K562 (cell line): Measurements from ENCODE around the gene AGXT. TPM values are rescaled to one million over a fixed set of nuclear protein-coding genes. Genes with fewer than 3 reads are reported as not detected.

ENCODE experiments used
- ATAC-seq: fragments of 200-7000 bp; cut with Tn5 transposase; 3 replicates; pipeline ENCODE4 v1.9.1; 2020; ENCODE audit warnings: moderate library complexity
- BruUV-seq: library from RNA; stranded (reverse); fragments of 400-500 nt; replicated peaks from 2 replicates; lab custom pipeline; 2021; lab: Mats Ljungman, UMichigan
- CTCF ChIA-PET: fragments of 300-600 bp; formaldehyde crosslinking; extraction: SDS; loops from one replicate; lab custom pipeline; 2021; ENCODE audit warnings: low intra/inter-chr PET ratio; lab: Yijun Ruan, JAX
- POLR2A ChIA-PET: fragments of 300-600, 350-650 bp; sonication (Branson Sonifier 250); formaldehyde crosslinking; extraction: SDS; loops from one replicate; lab custom pipeline; 2021; ENCODE audit warnings: antibody characterized with exemption, inconsistent platforms; lab: Yijun Ruan, JAX
- DNase-seq, 4 experiments: peaks; one replicate each; pipeline versions ENCODE4 v3.0.0 to v3.0.0-alpha.2; 2011 to 2018; ENCODE audit warnings: low spot score in 3 of 4, mixed read lengths in 3 of 4; ENCODE audit errors: extremely low read depth in 1 of 4
- FAIRE-seq: peaks from 2 replicates; lab custom pipeline; 2011; peaks lifted over from hg19 to GRCh38; lab: Jason Lieb, UNC
- H2AFZ ChIP-seq: 2 replicates; pipeline ENCODE4 v1.6.0; 2011; ENCODE audit warnings: low read depth, low read length, control low read depth, inconsistent platforms
- H3K27ac ChIP-seq: fragments of 200-600 bp; 3 replicates; pipeline ENCODE4 v1.8.0; 2011; ENCODE audit warnings: low read depth, mild to moderate bottlenecking, control low read depth, inconsistent platforms, low read length, moderate library complexity, mixed read lengths; ENCODE audit errors: extremely low read depth
- H3K27me3 ChIP-seq, 2 experiments: fragments of 300-600 bp in 1 of 2; 2 replicates in 1 of 2; 3 replicates in 1 of 2; pipeline versions ENCODE4 v1.6.0 to v1.8.0; 2011; ENCODE audit warnings: inconsistent platforms in 2 of 2, low read length in 2 of 2, mild to moderate bottlenecking in 1 of 2, mixed read lengths in 1 of 2, moderate library complexity in 1 of 2; ENCODE audit not compliant: control insufficient read depth in 2 of 2, insufficient read depth in 2 of 2
- H3K36me3 ChIP-seq: fragments of 300-600 bp; 3 replicates; pipeline ENCODE4 v1.8.0; 2011; ENCODE audit warnings: mild to moderate bottlenecking, low read length, inconsistent platforms; ENCODE audit not compliant: control insufficient read depth, insufficient read depth
- H3K4me1 ChIP-seq, 2 experiments: fragments of 200-600 bp in 1 of 2; replicated peaks in 1 of 2; 2 replicates in 1 of 2; 3 replicates in 1 of 2; pipeline versions ENCODE4 v1.5.1 to v1.8.0; 2011; ENCODE audit warnings: inconsistent platforms in 2 of 2, low read length in 2 of 2, mild to moderate bottlenecking in 1 of 2, mixed read lengths in 1 of 2, moderate library complexity in 1 of 2; ENCODE audit not compliant: control insufficient read depth in 2 of 2, insufficient read depth in 2 of 2
- H3K4me2 ChIP-seq: 2 replicates; pipeline ENCODE4 v1.6.1; 2011; ENCODE audit warnings: low read length, control low read depth, inconsistent platforms, mixed read lengths; ENCODE audit not compliant: insufficient read depth
- H3K4me3 ChIP-seq: fragments of 200-600 bp; sonication (generic), shearing (Covaris generic); 2 replicates; pipeline ENCODE4 v1.5.1; 2016; ENCODE audit warnings: control low read depth, inconsistent platforms
- H3K79me2 ChIP-seq: fragments of 200-600 bp; 3 replicates; pipeline ENCODE4 v1.8.0; 2011; ENCODE audit warnings: low read length, inconsistent platforms; ENCODE audit not compliant: control insufficient read depth, insufficient read depth
- H3K9ac ChIP-seq, 2 experiments: 2 replicates each; pipeline versions ENCODE4 v1.6.0 to v1.6.1; 2011; ENCODE audit warnings: low read depth in 2 of 2, low read length in 2 of 2, control low read depth in 1 of 2, inconsistent platforms in 1 of 2, mild to moderate bottlenecking in 1 of 2, mixed read lengths in 1 of 2; ENCODE audit not compliant: insufficient read depth in 1 of 2
- H3K9me1 ChIP-seq: one replicate; pipeline ENCODE4 v1.6.0; 2011; ENCODE audit warnings: inconsistent platforms, mild to moderate bottlenecking, low read length, moderate library complexity; ENCODE audit not compliant: control insufficient read depth, insufficient read depth
- H3K9me3 ChIP-seq: replicated peaks from 2 replicates; pipeline ENCODE4 v1.5.1; 2011; ENCODE audit warnings: low read depth, low read length, inconsistent platforms; ENCODE audit not compliant: control insufficient read depth, insufficient read depth
- H4K20me1 ChIP-seq: replicated peaks from 2 replicates; pipeline ENCODE4 v1.6.1; 2011; ENCODE audit warnings: low read length, inconsistent platforms, mixed read lengths; ENCODE audit not compliant: control insufficient read depth, insufficient read depth
- ATF1 ChIP-seq, 2 experiments: fragments of 450-650 bp in 1 of 2; IDR thresholded peaks; 2 replicates each; pipeline ENCODE4 v1.6.1; 2016; ENCODE audit warnings: missing compliant biosample characterization in 1 of 2, missing genetic modification characterization in 1 of 2
- CREBBP ChIP-seq: IDR thresholded peaks from one replicate; pipeline ENCODE4 v1.6.1; 2012; ENCODE audit warnings: low read depth, mild to moderate bottlenecking, control low read depth, inconsistent platforms, low read length
- GABPB1 ChIP-seq: sonication (generic); formaldehyde crosslinking; IDR thresholded peaks from 2 replicates; pipeline ENCODE4 v1.8.0; 2022; ENCODE audit warnings: mild to moderate bottlenecking, missing genetic modification reagents
- HOXB6 ChIP-seq: fragments of 250-450 bp; sonication (Bioruptor Pico); IDR thresholded peaks from 2 replicates; pipeline ENCODE4 v1.5.1; 2022; ENCODE audit warnings: mild to moderate bottlenecking, borderline replicate concordance
- IRF2 ChIP-seq: sonication (generic); formaldehyde crosslinking; IDR thresholded peaks from 2 replicates; pipeline ENCODE4 v1.8.1; 2022; ENCODE audit warnings: mild to moderate bottlenecking, missing genetic modification reagents
- MCM7 ChIP-seq, 2 experiments: fragments of 450-650 bp; IDR thresholded peaks; 2 replicates each; pipeline ENCODE4 v1.6.1; 2016 to 2018
- MED1 ChIP-seq: sonication (generic); formaldehyde crosslinking; IDR thresholded peaks from 2 replicates; pipeline ENCODE4 v1.8.1; 2023; ENCODE audit warnings: missing genetic modification reagents, borderline replicate concordance
- NFATC3 ChIP-seq: fragments of 450-650 bp; IDR thresholded peaks from 2 replicates; pipeline ENCODE4 v1.6.1; 2017; ENCODE audit warnings: mild to moderate bottlenecking
- NR3C1 ChIP-seq: sonication (generic); formaldehyde crosslinking; IDR thresholded peaks from 2 replicates; pipeline ENCODE4 v1.8.1; 2022; ENCODE audit warnings: missing genetic modification reagents
- PHF8 ChIP-seq: fragments of 200-600 bp; sonication (generic); IDR thresholded peaks from 2 replicates; pipeline ENCODE4 v1.6.1; 2012; ENCODE audit warnings: mixed run types, mild to moderate bottlenecking, inconsistent platforms, low read length, moderate library complexity, borderline replicate concordance
- SREBF1 ChIP-seq: fragments of 150-350 bp; IDR thresholded peaks from 2 replicates; pipeline ENCODE4 v1.6.1; 2014; ENCODE audit warnings: antibody characterized with exemption, low read depth, low read length, borderline replicate concordance
- STAT5A ChIP-seq: IDR thresholded peaks from 2 replicates; pipeline ENCODE4 v1.6.1; 2012; ENCODE audit warnings: low read length, inconsistent platforms, borderline replicate concordance
- STAT5B ChIP-seq: fragments of 250-450 bp; sonication (Bioruptor Pico); IDR thresholded peaks from 2 replicates; pipeline ENCODE4 v1.8.0; 2021; ENCODE audit warnings: mild to moderate bottlenecking, inconsistent platforms
- YY1 ChIP-seq, 3 experiments: IDR thresholded peaks; 2 replicates each; pipeline ENCODE4 v1.6.1; 2011; ENCODE audit warnings: low read length in 2 of 3, mild to moderate bottlenecking in 2 of 3, moderate library complexity in 2 of 3, borderline replicate concordance in 1 of 3, control low read depth in 1 of 3, low read depth in 1 of 3; ENCODE audit not compliant: insufficient read depth in 3 of 3, insufficient replicate concordance in 2 of 3, control insufficient read depth in 1 of 3, insufficient read length in 1 of 3; ENCODE audit errors: extremely low read depth in 1 of 3
- ZNF384 ChIP-seq: IDR thresholded peaks from 2 replicates; pipeline ENCODE4 v1.6.1; 2012; ENCODE audit warnings: low read depth, low read length, improper control_type of control experiment
- ZNF586 ChIP-seq: fragments of 450-650 bp; formaldehyde crosslinking; conservative IDR thresholded peaks from 2 replicates; pipeline ENCODE4 v1.4.0; 2020; ENCODE audit warnings: mild to moderate bottlenecking, moderate library complexity
- WGBS: fragments of 100-300 bp; shearing (Covaris generic); methylation state at CpG from one replicate; pipeline ENCODE4 v1.1.6; 2016; ENCODE audit warnings: low coverage, mixed read lengths; ENCODE audit not compliant: insufficient coverage; ENCODE audit errors: missing lambda C conversion rate; 5-methylcytosine and 5-hydroxymethylcytosine counted together
- in situ Hi-C: fragments of 300-500 bp; cut with MboI; formaldehyde crosslinking; loops from 4 replicates; pipeline ENCODE4 v1.15.0; 2018; ENCODE audit warnings: inconsistent platforms, mixed read lengths
- intact Hi-C: fragments of 100-400 bp; cut with micrococcal nuclease; formaldehyde crosslinking; loops from 2 replicates; pipeline ENCODE4 v1.14.2; 2022
- polyA plus RNA-seq, 8 experiments: library from polyadenylated mRNA; depleted of rRNA in 4 of 8; stranded (reverse) in 5 of 8; unstranded in 3 of 8; fragments of >200 nt; fragmentation: Nextera tagmentation in 2 of 8; fragmentation: Illumina TruSeq in 1 of 8; extraction: Ambion mirVana in 2 of 8; extraction: Trizol in 1 of 8; gene quantifications; 2 replicates each; pipeline versions ENCODE4 v1.2.1 to v1.2.3, GENCODE V29; 2011 to 2014; ENCODE audit warnings: inconsistent platforms in 1 of 8, missing spikeins in 1 of 8
- total RNA-seq, 7 experiments: library from RNA; depleted of rRNA in 6 of 7; stranded (reverse); fragments of >200 nt in 6 of 7; fragmentation: Illumina TruSeq in 2 of 7; extraction: Trizol in 2 of 7; gene quantifications; 2 replicates each; pipeline versions ENCODE4 v1.2.1 to v1.2.3, GENCODE V29; 2011 to 2021; ENCODE audit warnings: low replicate concordance in 1 of 7
- TF ChIP-seq, protein P1 (sequence below): fragments of 250-450 bp; sonication (Bioruptor Pico); IDR thresholded peaks from 2 replicates; pipeline ENCODE4 v1.8.0; 2022; ENCODE audit warnings: inconsistent platforms
- TF ChIP-seq, protein P2 (sequence below): sonication (generic); formaldehyde crosslinking; IDR thresholded peaks from 2 replicates; pipeline ENCODE4 v1.8.1; 2023; ENCODE audit warnings: missing genetic modification reagents, mild to moderate bottlenecking, borderline replicate concordance

Gene AGXT
- total and polyA plus RNA-seq, 9 of the 15 experiments (the other 6 are each of a cell fraction or from before 2014, with no cell fraction given), result 0.18 TPM; not detected in 8

DNA sequence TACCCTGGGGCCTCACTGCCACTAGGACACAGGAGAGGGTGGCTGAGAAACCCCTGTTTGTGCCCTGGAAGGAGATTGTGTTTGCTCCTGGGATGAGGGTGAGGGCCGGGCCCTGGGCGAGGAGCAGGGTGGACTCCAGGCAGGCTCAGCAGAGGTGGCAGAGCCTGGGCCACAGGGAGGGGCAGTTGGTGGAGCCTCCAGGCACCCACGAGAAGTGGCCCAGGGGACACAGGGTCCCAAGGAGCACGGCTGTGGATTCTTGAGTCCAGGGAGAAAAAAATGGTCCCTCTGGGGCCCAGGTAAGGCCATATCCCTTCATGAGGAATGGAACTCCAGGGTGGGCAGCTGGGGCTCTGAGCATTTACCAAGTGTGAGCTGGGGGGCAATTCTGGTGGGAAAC, 19.0 kb downstream of the AGXT start:
- CTCF ChIA-PET, result no interaction called here
- DNase-seq, result no peak
- H3K9me1 ChIP-seq, result no peaks in the 10 kb centered on the region
- H3K9ac ChIP-seq, result no peak overlapping the region
- WGBS, result 0% methylated on average over 1 of the region's 4 CpGs
- H3K4me1 ChIP-seq, result peaks cover 0 to 5% of the 10 kb centered on the region in 2 experiments; a peak in 2 of 5 replicates
- H3K27me3 ChIP-seq, result peaks cover 0 to 4% of the 10 kb centered on the region in 2 experiments; a peak in 2 of 5 replicates
- no peak overlapping the region for H3K4me3 ChIP-seq
- no peak overlapping the region for H3K27ac ChIP-seq
- H3K9me3 ChIP-seq, result no peaks in the 10 kb centered on the region
- H3K36me3 ChIP-seq, result no peaks in the 10 kb centered on the region
- H3K4me2 ChIP-seq, result no peak overlapping the region
- H3K79me2 ChIP-seq, result no peaks in the 10 kb centered on the region
- in situ Hi-C loops, result no loop called here
- no peak for ATAC-seq
- no peak for FAIRE-seq
- BruUV-seq, result no TSS peak
- POLR2A ChIA-PET, result no interaction called here
- no peaks in the 10 kb centered on the region for H4K20me1 ChIP-seq
- H2AFZ ChIP-seq, result no peak overlapping the region
- intact Hi-C loops, result no loop called here
- TF ChIP-seq, protein P1, sequence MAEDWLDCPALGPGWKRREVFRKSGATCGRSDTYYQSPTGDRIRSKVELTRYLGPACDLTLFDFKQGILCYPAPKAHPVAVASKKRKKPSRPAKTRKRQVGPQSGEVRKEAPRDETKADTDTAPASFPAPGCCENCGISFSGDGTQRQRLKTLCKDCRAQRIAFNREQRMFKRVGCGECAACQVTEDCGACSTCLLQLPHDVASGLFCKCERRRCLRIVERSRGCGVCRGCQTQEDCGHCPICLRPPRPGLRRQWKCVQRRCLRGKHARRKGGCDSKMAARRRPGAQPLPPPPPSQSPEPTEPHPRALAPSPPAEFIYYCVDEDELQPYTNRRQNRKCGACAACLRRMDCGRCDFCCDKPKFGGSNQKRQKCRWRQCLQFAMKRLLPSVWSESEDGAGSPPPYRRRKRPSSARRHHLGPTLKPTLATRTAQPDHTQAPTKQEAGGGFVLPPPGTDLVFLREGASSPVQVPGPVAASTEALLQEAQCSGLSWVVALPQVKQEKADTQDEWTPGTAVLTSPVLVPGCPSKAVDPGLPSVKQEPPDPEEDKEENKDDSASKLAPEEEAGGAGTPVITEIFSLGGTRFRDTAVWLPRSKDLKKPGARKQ (CRISPR knock-in tag), result no peak
- TF ChIP-seq MED1 (CRISPR knock-in tag), result no peak
- no peak for TF ChIP-seq CREBBP
- no peak for TF ChIP-seq STAT5A
- no peak for TF ChIP-seq GABPB1 (CRISPR knock-in tag)
- no peak for TF ChIP-seq HOXB6 (CRISPR knock-in tag)
- TF ChIP-seq IRF2 (CRISPR knock-in tag), result no peak
- TF ChIP-seq MCM7 (IDR thresholded peaks at IDR 0.05), result no peak
- no peak for TF ChIP-seq SREBF1
- TF ChIP-seq, protein P2, sequence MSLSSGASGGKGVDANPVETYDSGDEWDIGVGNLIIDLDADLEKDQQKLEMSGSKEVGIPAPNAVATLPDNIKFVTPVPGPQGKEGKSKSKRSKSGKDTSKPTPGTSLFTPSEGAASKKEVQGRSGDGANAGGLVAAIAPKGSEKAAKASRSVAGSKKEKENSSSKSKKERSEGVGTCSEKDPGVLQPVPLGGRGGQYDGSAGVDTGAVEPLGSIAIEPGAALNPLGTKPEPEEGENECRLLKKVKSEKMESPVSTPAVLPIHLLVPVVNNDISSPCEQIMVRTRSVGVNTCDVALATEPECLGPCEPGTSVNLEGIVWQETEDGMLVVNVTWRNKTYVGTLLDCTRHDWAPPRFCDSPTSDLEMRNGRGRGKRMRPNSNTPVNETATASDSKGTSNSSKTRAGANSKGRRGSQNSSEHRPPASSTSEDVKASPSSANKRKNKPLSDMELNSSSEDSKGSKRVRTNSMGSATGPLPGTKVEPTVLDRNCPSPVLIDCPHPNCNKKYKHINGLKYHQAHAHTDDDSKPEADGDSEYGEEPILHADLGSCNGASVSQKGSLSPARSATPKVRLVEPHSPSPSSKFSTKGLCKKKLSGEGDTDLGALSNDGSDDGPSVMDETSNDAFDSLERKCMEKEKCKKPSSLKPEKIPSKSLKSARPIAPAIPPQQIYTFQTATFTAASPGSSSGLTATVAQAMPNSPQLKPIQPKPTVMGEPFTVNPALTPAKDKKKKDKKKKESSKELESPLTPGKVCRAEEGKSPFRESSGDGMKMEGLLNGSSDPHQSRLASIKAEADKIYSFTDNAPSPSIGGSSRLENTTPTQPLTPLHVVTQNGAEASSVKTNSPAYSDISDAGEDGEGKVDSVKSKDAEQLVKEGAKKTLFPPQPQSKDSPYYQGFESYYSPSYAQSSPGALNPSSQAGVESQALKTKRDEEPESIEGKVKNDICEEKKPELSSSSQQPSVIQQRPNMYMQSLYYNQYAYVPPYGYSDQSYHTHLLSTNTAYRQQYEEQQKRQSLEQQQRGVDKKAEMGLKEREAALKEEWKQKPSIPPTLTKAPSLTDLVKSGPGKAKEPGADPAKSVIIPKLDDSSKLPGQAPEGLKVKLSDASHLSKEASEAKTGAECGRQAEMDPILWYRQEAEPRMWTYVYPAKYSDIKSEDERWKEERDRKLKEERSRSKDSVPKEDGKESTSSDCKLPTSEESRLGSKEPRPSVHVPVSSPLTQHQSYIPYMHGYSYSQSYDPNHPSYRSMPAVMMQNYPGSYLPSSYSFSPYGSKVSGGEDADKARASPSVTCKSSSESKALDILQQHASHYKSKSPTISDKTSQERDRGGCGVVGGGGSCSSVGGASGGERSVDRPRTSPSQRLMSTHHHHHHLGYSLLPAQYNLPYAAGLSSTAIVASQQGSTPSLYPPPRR, result no peak
- TF ChIP-seq NR3C1 (CRISPR knock-in tag), result no peak
- TF ChIP-seq NFATC3, result no peak
- no peak for TF ChIP-seq ZNF384
- no peak for TF ChIP-seq ZNF586
- no peak for TF ChIP-seq ATF1 (CRISPR knock-in tag; IDR thresholded peaks at IDR 0.05)
- TF ChIP-seq ATF1 (tag; IDR thresholded peaks at IDR 0.05), result no peak
- TF ChIP-seq PHF8, result no peak
- no peak for TF ChIP-seq STAT5B (CRISPR knock-in tag)
- no peak for TF ChIP-seq YY1 (IDR thresholded peaks at IDR 0.05; ENCODE audit: borderline replicate concordance in 1 of 3, control insufficient read depth in 1 of 3, extremely low read depth in 1 of 3, insufficient read depth in 3 of 3, insufficient read length in 1 of 3, insufficient replicate concordance in 2 of 3, low read depth in 1 of 3, low read length in 2 of 3)
